ENCODE results near the gene ZACN.

Gene ZACN

GRCh38 chr17:76078860-76079534, at the start of gene ZACN:
TSS of gene ZACN (plus strand) at chr17:76079182. CDS start at chr17:76079265, 83 bp downstream.
- H3K4me3 ChIP-seq (ENCODE audit: low read depth, low read length), result no peak within 1 kb of the TSS
- no peak for TF ChIP-seq CTCF (IDR thresholded peaks at IDR 0.05; ENCODE audit: insufficient read depth, low read length, missing control alignments)
- CTCF ChIA-PET, result interaction anchor here (0.6 kb wide), 1 partner anchor 10 kb away, joined by 3 read pairs; no protein-coding TSS in a partner anchor
- no peak for DNase-seq (ENCODE audit: low read depth, low spot score)
- POLR2A ChIA-PET, result interaction anchor here (2.5 kb wide), 1 partner anchor 15 kb away, joined by 17 read pairs; no protein-coding TSS in a partner anchor

GRCh38 chr17:76032073-76032779, 46.8 kb upstream of the ZACN start:
- ChIA-PET CTCF (interaction anchor here (0.7 to 7.0 kb wide), 7 partner anchors 10 to 126 kb away, joined by 3 to 50 read pairs (median 4); no protein-coding TSS in a partner anchor), POLR2A (interaction anchor here (0.7 kb wide), 1 partner anchor 516 kb away, joined by 3 read pairs; no protein-coding TSS in a partner anchor)
- no peak overlapping the region for H3K4me3 ChIP-seq (ENCODE audit: low read depth, low read length)
- no peak for DNase-seq (ENCODE audit: low read depth, low spot score)
- TF ChIP-seq CTCF (IDR thresholded peaks at IDR 0.05; ENCODE audit: insufficient read depth, low read length, missing control alignments), result no peak

- DNase-seq (ENCODE audit: low read depth, low spot score), result no peak
- no peak for TF ChIP-seq CTCF (IDR thresholded peaks at IDR 0.05; ENCODE audit: insufficient read depth, low read length, missing control alignments)
- H3K4me3 ChIP-seq (ENCODE audit: low read depth, low read length), result no peak overlapping the region
- ChIA-PET POLR2A (no interaction called here), CTCF (interaction anchor here (1.1 to 7.0 kb wide), 6 partner anchors 10 to 127 kb away, joined by 3 to 50 read pairs (median 4); no protein-coding TSS in a partner anchor)
Observed at GRCh38 chr17:76032780-76033108, 46.2 kb upstream of the ZACN start.

- POLR2A ChIA-PET, result no interaction called here
- no peak overlapping the region for H3K4me3 ChIP-seq (ENCODE audit: low read depth, low read length)
- no peak for TF ChIP-seq CTCF (IDR thresholded peaks at IDR 0.05; ENCODE audit: insufficient read depth, low read length, missing control alignments)
- no peak for DNase-seq (ENCODE audit: low read depth, low spot score)
- CTCF ChIA-PET, result interaction anchor here (0.8 to 7.0 kb wide), 9 partner anchors 9 to 246 kb away, joined by 3 to 50 read pairs (median 5); no protein-coding TSS in a partner anchor
Observed at GRCh38 chr17:76033139-76033538, 45.8 kb upstream of the ZACN start.

- CTCF ChIA-PET, result interaction anchor here (1.3 to 7.0 kb wide), 4 partner anchors 21 to 245 kb away, joined by 3 to 50 read pairs (median 7); no protein-coding TSS in a partner anchor
Observed at GRCh38 chr17:76034428-76035350, 44.3 kb upstream of the ZACN start.

More at GRCh38 chr17:76034428-76035350, 44.3 kb upstream of the ZACN start:
- TF ChIP-seq CTCF (IDR thresholded peaks at IDR 0.05; ENCODE audit: insufficient read depth, low read length, missing control alignments), result no peak
- DNase-seq (ENCODE audit: low read depth, low spot score), result no peak
- POLR2A ChIA-PET, result no interaction called here
- no peak overlapping the region for H3K4me3 ChIP-seq (ENCODE audit: low read depth, low read length)
